NK-92 treated with Interleukin-12 subunit alpha and Interleukin-12 subunit beta, amount 100 ng/mL, for 24 hours (cell line): Measurements from ENCODE around the gene SLAMF8.

Experiments used
- DNase-seq: peaks from one replicate; lab custom pipeline; 2025; lab: John Stamatoyannopoulos, UW

SLAMF8 gene

DNA sequence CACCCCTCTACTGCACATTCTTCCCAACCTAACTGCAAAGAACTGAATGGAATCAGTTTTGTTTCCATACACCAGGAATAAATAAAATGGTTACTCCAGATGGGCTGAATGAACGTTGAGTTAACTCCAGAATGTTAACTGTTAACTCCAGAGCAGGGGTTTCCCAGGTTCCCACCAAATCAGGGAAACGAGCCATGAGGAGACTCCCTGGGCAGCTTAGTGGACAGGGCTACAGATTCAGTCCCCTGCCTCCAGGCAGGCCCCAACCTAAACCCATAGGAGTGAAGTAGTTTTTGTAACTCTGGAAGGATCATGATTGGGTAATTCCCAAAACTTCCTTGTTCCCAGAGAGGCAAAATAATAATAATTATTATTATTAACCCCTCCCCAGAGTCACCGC lies 21.7 kb downstream of the SLAMF8 start:
- no peak for DNase-seq

DNA sequence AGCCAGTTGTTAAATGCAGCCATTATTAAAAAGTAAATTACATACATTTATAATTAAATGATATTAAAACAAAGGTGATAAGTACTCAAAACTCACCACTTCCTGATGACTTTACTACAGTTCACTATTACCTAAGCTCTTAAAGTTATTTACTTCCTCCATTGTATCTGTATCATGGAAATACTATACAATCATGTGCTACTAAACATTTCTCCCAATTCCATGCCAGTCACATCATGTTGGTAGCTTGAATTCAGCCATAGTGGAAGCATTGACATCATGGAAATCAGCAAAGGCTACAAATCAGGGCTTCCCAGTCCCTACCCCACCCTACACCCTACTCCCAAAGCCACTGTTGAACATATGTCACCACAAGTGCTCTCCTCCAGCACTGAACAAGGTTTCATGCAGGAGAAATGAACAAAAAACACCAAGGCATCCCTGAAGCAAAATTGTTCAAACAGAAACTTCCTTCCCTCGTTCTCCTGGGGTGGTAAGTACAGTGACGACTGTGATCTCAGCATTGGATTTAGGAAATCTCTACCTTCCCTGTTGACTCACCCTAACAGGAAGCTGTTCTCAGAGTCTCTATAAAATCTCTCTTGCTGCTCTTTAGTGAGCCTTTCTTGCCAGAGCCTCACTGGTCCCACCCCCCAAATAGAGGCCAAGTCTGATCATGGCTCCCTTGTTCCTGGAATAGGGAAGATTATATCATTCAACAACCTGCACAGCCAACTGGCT lies 23.1 kb downstream of the SLAMF8 start:
- DNase-seq, result no peak

DNA sequence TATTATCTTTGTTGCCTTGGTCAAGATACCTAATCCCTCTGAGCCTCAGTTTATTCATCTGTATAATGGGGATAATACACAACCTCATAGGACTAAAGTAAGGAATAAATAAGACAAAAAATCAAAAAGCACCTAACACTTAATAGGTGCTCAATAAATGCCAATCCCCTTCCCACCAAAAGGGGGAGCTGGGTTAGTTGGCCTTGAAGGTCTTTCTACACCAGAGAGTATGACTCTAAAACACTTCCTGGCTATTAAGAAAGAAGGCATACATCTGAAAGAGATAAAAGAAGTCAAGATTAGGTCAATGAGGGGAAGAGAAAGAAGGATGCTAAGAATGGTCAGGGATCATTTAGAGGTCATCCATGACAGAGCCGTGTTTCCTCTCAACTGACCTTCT lies 24.7 kb downstream of the SLAMF8 start:
- DNase-seq, result no peak

DNA sequence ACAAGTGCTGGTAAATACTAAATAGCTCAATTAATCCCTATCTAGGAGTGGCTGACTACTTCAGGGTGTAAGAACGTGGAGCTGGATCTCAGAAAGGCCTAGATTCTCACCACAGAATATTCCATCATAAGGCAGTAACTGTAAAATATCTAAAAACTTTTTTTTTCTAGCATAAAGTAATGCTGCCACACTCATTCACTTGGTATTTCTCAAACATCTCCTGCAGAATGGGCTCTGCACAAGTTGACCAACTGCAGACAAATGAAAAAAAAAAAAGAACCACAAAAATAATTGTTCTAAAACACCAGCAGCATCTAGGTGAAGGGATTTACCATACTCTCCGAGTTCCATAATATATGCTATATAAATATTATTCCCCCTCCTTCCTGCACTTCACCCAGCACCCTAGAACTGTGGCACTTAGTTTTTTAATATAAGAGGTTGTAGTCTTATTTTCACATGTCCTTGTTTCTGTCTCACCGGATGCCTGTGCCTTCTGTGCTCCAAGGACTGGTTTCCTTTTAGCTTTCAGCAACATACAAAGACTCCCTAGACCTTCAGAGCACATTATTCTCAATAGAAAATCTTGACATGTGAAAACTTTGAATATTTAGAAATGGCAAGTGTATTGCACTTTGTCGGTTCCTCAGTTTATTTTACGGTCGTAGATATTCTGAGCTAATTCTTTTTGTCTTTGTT lies 26.9 kb downstream of the SLAMF8 start:
- DNase-seq, result no peak

DNA sequence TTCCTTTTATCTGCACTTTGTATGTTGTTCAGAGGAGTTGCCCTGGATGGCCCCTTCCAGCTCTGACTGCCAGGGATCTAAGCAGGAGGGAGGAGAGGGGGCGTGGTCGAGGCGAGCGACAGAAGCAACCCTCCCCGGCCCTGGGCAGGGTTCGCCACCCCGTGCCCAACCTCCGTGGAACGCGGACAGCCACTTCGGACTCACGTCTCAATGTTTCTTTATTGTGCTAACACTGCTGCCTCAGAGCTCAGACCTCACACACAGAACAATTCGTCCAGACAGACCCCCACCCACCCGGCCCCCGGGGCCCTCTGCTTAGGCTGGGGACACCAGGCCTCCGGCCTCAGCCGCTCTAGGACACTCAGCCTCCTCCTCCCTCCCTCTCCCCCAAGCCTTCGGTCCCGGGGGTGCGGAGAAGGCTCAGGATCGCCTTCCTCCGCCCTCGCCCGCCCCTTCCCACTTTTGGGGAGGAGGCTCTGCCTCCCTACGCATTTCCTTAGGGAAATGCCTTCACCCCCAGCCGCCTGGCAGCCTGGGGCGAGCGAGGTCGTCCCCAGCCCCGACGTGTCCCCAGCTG lies 27.5 kb downstream of the SLAMF8 start:
- DNase-seq, result no peak

DNA sequence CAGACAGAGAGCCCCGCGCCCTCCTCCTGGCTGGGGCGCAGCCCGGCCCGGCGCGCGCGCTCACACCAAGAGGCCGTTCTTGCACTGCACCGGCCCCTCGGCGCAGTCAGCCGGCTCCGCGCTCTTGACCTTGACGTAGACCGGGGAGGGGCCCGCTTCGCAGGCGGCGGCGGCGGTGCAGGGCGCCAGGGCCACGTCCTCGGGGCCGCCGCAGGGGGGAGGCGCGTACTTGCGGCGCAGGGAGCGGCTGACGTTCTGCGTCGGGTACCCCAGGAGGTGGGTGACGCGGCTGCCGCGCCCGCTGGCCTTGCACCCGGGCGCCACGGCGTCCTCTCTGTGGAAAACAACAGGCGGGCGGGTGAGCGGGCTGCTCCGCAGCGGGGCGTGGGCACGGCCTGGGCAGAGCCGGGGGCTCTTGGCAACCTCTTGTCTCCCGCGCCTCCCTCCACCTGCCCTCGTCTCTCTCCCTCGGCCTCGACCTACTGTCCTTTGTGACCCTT lies 28.1 kb downstream of the SLAMF8 start:
- peak; percentile 62 for DNase-seq

GRCh38 chr1:159855709-159856108 lies 29.0 kb downstream of the SLAMF8 start:
- DNase-seq, result no peak

GRCh38 chr1:159856576-159856975 lies 29.9 kb downstream of the SLAMF8 start:
- no peak for DNase-seq

DNA sequence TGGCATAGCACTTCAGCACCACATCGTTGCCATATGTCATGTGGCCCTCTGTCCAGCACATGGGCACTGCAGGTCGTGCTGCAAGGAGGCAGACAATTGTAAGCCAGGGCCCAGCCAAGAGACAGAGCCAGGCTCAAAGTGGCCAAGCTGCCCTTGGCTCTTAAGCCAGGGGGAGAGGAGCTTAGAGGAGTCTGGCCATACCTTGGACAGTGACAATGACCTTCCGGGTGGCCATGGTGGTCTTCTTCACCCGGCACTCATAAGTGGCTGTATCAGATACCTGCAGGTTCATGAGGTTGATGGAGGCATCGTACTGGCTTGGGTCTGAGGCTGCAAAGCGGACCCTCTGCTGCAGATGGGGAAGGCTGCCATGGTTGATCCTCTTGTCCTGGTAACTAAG lies 31.2 kb downstream of the SLAMF8 start:
- DNase-seq, result no peak

DNA sequence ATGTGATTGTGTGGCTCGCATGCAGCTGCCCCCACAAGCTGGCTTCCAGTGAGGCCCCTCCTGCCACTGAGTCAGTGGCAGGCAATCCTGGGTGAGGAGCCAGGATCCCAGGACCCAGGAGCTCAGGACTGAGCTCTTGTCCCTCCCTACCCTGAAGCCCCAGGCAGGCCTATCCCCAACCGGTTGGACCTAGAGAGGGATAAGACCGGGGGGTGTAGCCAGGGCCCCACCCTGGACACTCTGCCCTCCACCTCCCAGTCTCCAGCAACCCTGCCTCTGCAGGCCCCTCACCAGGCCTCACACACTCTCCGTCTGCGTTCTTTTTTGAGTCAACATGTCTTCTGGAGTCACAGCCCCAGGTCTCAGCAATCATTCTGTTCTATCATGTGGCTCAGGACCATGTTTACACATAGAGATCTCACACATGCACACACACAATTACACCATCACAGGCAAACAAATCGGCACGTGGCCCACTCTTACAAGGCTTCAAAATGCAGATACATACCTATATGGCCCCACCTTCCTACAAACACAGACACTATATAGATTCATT lies 33.2 kb downstream of the SLAMF8 start:
- DNase-seq, result no peak

DNA sequence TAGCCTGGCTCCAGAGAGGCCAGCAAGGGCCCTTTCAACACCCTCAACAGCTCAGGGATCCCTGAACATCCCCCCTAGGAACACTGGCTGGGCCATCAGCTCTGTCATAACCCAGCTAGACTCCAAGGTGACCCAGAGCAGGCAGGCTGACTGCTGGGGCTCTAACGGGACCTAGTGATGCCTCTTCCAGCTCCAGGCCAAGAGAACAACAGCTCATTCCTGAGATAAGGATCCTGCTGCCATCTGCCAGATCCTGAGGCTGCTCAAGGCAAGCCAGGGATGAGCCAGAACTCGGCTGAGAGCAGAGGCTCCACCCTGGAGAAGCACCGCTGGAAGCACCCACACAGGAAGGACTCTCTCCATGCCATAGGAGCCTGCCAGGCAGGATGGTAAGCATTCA lies 33.8 kb downstream of the SLAMF8 start:
- DNase-seq, result no peak

GRCh38 chr1:159861218-159861617 lies 34.5 kb downstream of the SLAMF8 start:
- DNase-seq, result no peak

DNA sequence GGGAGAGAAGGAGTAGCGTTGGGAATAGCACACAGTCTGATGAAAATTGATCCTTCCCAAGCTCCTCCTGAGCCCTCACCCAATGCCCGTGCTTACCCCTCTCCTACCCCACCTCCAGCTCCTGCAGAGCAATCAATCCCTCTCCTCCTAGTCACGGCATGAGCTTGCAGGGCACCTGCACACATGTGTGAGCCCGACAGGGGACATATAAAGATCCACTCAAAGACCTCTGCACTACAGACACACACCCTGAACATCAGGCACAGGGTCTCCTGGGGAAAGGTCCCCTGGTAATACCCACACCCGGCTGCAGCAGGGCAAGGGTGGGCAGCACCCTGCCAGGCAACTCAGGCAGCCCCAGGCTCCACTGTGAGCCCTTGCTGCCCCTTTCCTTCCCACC lies 35.4 kb downstream of the SLAMF8 start:
- DNase-seq, result no peak

DNA sequence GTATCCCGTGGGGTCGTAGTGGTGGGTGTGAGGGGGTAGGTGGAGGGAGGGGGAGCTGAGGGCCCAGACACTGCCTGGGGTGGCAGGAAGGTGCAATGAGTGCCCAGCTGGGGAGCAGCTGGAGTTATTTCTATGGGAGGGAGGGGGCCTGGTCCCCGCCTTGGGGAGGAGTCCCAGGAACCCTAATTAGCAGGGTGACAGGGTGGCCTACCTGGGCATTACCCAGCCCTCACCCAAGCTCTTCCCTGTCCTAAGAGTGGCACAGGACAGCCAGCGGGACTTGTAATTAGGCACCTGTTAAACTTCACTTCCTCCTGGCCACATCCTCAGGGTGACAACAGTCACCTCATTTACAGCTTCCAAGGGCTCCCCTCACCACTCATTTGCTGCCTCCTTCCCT lies 35.9 kb downstream of the SLAMF8 start, which contains the start of gene VSIG8:
Gene VSIG8, minus strand, starts transcription at position 101 of the 400 bp plus-strand sequence. CDS start 136 bp downstream, outside the sequence.
- DNase-seq, result no peak

DNA sequence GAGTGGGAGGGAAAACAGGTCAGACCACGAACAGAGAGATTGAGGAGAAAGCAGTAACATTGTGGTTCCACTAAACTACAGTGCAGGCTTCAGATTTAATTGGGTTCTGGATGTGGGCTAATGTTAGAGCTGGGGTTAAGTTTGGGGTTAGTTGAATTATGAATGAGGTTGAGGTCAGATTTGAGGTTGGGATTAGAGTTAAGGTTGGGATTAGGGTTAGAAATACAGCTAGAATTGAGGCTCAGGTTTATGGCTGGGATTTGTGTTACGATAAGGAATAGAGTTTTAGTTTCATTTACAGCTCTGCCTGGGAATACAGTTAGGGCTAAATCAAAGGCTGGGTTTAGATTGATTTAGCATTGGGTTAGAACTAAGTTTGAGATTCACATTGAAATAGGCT lies 37.6 kb downstream of the SLAMF8 start:
- DNase-seq, result no peak

- DNase-seq, result no peak
These were observed 39.4 kb downstream of the SLAMF8 start for GRCh38 chr1:159866066-159866465.

GRCh38 chr1:159866905-159867663 lies 40.4 kb downstream of the SLAMF8 start:
- no peak for DNase-seq

DNA sequence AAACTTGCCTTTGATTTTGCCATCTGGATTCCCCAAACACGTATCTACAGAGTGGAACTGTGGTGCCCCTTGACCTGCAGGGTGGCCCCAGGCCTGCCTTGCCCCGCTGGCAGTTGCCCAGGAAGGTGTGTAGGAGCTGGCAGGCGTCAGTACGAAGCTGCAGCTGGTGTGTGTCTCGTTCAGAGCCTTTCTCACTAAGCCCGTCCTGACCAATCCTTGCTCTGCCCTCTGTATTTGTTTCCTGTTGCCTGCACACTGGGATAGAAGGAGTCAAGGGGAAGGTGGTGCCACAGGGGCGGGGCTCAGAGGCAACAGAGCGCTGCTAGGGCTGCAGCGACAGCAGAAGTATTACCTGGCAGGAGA lies 41.0 kb downstream of the SLAMF8 start:
- DNase-seq, result no peak

- DNase-seq, result no peak
These were observed 42.1 kb downstream of the SLAMF8 start for GRCh38 chr1:159868766-159869165.

DNA sequence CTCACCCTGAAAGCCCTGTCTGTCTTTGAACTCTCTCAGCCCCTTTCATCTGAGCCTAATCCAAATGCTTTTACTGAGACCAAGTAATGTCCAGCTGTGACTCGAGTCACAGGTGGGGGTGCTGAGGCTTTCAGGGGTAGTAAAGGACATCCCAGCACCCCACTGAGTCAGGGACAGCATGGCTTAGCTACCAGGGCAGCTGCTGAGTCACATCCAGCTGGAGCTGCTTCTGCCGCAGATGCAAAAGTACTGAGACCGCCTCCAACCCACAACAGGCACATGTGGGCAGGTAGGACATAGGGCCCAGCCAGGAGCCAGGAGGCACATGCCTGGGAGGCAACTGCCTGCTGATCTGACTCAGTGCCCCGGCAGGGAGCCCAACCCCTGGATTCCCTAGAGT lies 42.5 kb downstream of the SLAMF8 start:
- DNase-seq, result no peak

- DNase-seq, result no peak
These were observed 42.9 kb downstream of the SLAMF8 start for GRCh38 chr1:159869607-159870006.

DNA sequence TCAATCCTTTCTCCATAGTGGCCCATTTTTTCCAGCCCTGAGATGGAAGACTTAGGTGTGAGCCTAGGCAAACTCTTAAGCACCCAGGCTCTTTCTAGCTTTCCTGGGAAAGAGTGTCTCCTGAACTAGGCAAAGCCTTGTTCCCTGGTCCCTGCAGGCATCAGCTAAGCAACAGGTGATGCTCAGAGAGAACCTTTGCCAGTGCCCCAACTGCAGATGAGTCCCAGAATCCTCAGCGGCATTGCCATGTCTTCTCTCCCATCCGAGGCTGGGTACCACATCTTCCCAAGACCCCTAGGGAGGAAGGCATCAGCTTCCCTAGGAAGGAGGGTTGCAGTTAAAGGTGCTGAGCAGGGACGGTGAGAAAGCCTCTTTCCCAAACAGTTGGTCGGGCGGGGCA lies 44.0 kb downstream of the SLAMF8 start:
- DNase-seq, result no peak
